Measurements from ENCODE around the gene ADORA1. TPM values are rescaled to one million over a fixed set of nuclear protein-coding genes. Genes with fewer than 3 reads are reported as not detected.

ADORA1 gene
- polyA plus RNA-seq, 1 of the 3 experiments (the other 2 are of a cell fraction): 4.8 TPM

DNA sequence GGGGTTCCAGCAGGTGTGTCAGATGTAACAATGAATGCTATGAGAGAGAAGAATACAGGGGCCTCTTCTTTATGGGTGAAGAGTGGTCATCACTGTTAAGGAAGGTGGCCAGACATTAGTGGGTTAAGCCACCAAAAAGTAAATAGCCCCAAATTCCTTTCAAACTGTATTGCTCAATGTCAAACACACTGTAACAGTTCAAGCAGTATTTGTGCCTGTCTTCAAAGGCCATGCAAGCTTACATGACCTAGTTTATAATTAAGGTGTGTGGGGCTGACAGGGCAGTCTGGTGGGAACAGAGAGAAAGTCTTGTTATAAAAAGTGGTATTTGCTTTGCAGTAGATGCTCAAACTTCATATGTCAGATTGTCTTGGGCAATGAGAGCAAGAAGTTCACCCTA is 83.5 kb downstream of the ADORA1 start:
- no peaks in the 10 kb centered on the region for H3K9me2 ChIP-seq
- H3K27ac ChIP-seq (ENCODE audit: low read depth in 2 of 2, low read length in 1 of 2): no peak overlapping the region
- POLR2A ChIA-PET: no interaction called here
- no peaks in the 10 kb centered on the region for H3K79me2 ChIP-seq (ENCODE audit: insufficient read depth)
- no peak for DNase-seq
- no peaks in the 10 kb centered on the region for H4K20me1 ChIP-seq (ENCODE audit: insufficient read depth)
- TF ChIP-seq TCF12 (IDR thresholded peaks at IDR 0.05) (no peak), ELF1 (IDR thresholded peaks at IDR 0.05) (no peak), FOXJ3 (CRISPR knock-in tag; IDR thresholded peaks at IDR 0.05) (no peak), ZBTB33 (IDR thresholded peaks at IDR 0.05; ENCODE audit: borderline replicate concordance, low read depth) (no peak), POLR2AphosphoS5 (IDR thresholded peaks at IDR 0.05; ENCODE audit: low read depth, low read length) (no peak), EP300 (IDR thresholded peaks at IDR 0.05; ENCODE audit: borderline replicate concordance in 1 of 2, low read depth in 1 of 2, low read length in 1 of 2) (no peak), JUND (IDR thresholded peaks at IDR 0.05) (no peak), RAD21 (IDR thresholded peaks at IDR 0.05; ENCODE audit: low read length) (no peak)
- H3K9ac ChIP-seq: no peak overlapping the region
- no peaks in the 10 kb centered on the region for H3K9me3 ChIP-seq
- no peaks in the 10 kb centered on the region; the same call in 1 of the 2 replicates for H3K27me3 ChIP-seq (ENCODE audit: insufficient read depth)
- no peaks in the 10 kb centered on the region for H3K36me3 ChIP-seq (replicated peaks in 1 of 2; ENCODE audit: control insufficient read depth in 1 of 2, insufficient read depth in 2 of 2, low read length in 1 of 2)
- H3K4me2 ChIP-seq: no peak overlapping the region
- H3K4me3 ChIP-seq (ENCODE audit: low read depth in 2 of 2, low read length in 1 of 2): no peak overlapping the region
- H3F3A ChIP-seq (replicated peaks; ENCODE audit: insufficient read depth): no peaks in the 10 kb centered on the region
- no peak overlapping the region for H2AFZ ChIP-seq (ENCODE audit: low read depth)
- H3K4me1 ChIP-seq (ENCODE audit: control insufficient read depth in 1 of 2, insufficient read depth in 2 of 2, low read depth in 1 of 2, low read length in 1 of 2): no peaks in the 10 kb centered on the region; a peak in 1 of 4 replicates
- CTCF ChIA-PET: interaction anchor here (21.7 to 23.6 kb wide), 2 partner anchors 88 to 171 kb away, joined by 454 to 602 read pairs; partner anchors contain the start of gene ADORA1

- WGBS (ENCODE audit: low lambda C conversion rate): 90% methylated on average over 3 of the region's 3 CpGs
- Histone ChIP-seq H4K20me1 (ENCODE audit: insufficient read depth) (no peaks in the 10 kb centered on the region), H3K27me3 (ENCODE audit: insufficient read depth) (no peaks in the 10 kb centered on the region; the same call in 1 of the 2 replicates), H2AFZ (ENCODE audit: low read depth) (no peak overlapping the region), H3K27ac (ENCODE audit: low read depth in 2 of 2, low read length in 1 of 2) (no peak overlapping the region), H3K36me3 (replicated peaks in 1 of 2; ENCODE audit: control insufficient read depth in 1 of 2, insufficient read depth in 2 of 2, low read length in 1 of 2) (no peaks in the 10 kb centered on the region), H3K9me2 (no peaks in the 10 kb centered on the region), H3K4me1 (ENCODE audit: control insufficient read depth in 1 of 2, insufficient read depth in 2 of 2, low read depth in 1 of 2, low read length in 1 of 2) (peaks cover 0 to 2% of the 10 kb centered on the region in 2 experiments; a peak in 1 of 4 replicates), H3K79me2 (ENCODE audit: insufficient read depth) (no peaks in the 10 kb centered on the region), H3K9ac (no peak overlapping the region), H3F3A (replicated peaks; ENCODE audit: insufficient read depth) (no peaks in the 10 kb centered on the region), H3K4me3 (ENCODE audit: low read depth in 2 of 2, low read length in 1 of 2) (no peak overlapping the region), H3K4me2 (no peak overlapping the region), H3K9me3 (no peaks in the 10 kb centered on the region)
- ChIA-PET POLR2A (no interaction called here), CTCF (interaction anchor here (21.7 to 23.6 kb wide), 2 partner anchors 89 to 172 kb away, joined by 454 to 602 read pairs; partner anchors contain the start of gene ADORA1)
- TF ChIP-seq MEF2A (IDR thresholded peaks at IDR 0.05; ENCODE audit: borderline replicate concordance, low read depth): no peak
- TF ChIP-seq RXRA (IDR thresholded peaks at IDR 0.05; ENCODE audit: borderline replicate concordance, low read depth): no peak
- TF ChIP-seq MXI1 (IDR thresholded peaks at IDR 0.05; ENCODE audit: low read depth, low read length): no peak
- TF ChIP-seq GATA2 (CRISPR knock-in tag; IDR thresholded peaks at IDR 0.05): no peak
- TF ChIP-seq FOXM1 (IDR thresholded peaks at IDR 0.05; ENCODE audit: low read depth): no peak
- no peak for TF ChIP-seq RFX5 (IDR thresholded peaks at IDR 0.05; ENCODE audit: low read length)
- no peak for TF ChIP-seq RCOR1 (IDR thresholded peaks at IDR 0.05; ENCODE audit: low read length)
- no peak for TF ChIP-seq CHD2 (IDR thresholded peaks at IDR 0.05; ENCODE audit: low read length, partially characterized antibody)
- no peak for TF ChIP-seq SMC3 (IDR thresholded peaks at IDR 0.05; ENCODE audit: low read depth, low read length)
- DNase-seq: no peak
Measured at GRCh38 chr1:203211812-203212211, 84.3 kb downstream of the ADORA1 start.

Data from SK-N-SH (cell line).